B cell (primary cell): Measurements from ENCODE around the gene NCK2. TPM values are rescaled to one million over a fixed set of nuclear protein-coding genes. Genes with fewer than 3 reads are reported as not detected.

ENCODE experiments used
- ATAC-seq: fragments of 200-7000 bp; cut with Tn5 transposase; one replicate; pipeline ENCODE4 v1.10.0; 2021; ENCODE audit warnings: low read depth, mild to moderate bottlenecking, moderate number of reproducible peaks, moderate library complexity
- CTCF ChIA-PET: fragments of 350-600 bp; sonication (Branson Sonifier 250); formaldehyde crosslinking; loops from one replicate; lab custom pipeline; 2021; ENCODE audit warnings: antibody characterized with exemption, inconsistent platforms; lab: Charles Lee
- POLR2A ChIA-PET: fragments of 350-600 bp; sonication (Branson Sonifier 250); formaldehyde crosslinking; loops from one replicate; lab custom pipeline; 2021; ENCODE audit warnings: antibody characterized with exemption; lab: Charles Lee
- DNase-seq: peaks from one replicate; pipeline ENCODE4 v3.0.0; 2013
- H2AFZ ChIP-seq: 2 replicates; pipeline ENCODE4 v1.6.1; 2012; ENCODE audit warnings: mild to moderate bottlenecking, low read depth, low read length; ENCODE audit not compliant: insufficient read depth, poor library complexity, severe bottlenecking
- H3K27ac ChIP-seq, 2 donors: 1 replicate in 1 of 2; 2 replicates in 1 of 2; pipeline ENCODE4 v1.5.1; 2012 to 2013; ENCODE audit warnings: low read length in 2 of 2, mild to moderate bottlenecking in 2 of 2, moderate library complexity in 1 of 2
- H3K27me3 ChIP-seq, 4 experiments: fragments of 200-600 bp in 1 of 4; sonication (generic) in 1 of 4; replicated peaks in 1 of 4; 1 replicate in 2 of 4; 2 replicates in 2 of 4; pipeline versions ENCODE4 v1.6.1 to v1.7.0; 2013 to 2016; ENCODE audit warnings: low read length in 3 of 4, mild to moderate bottlenecking in 2 of 4, mixed read lengths in 1 of 4, moderate library complexity in 1 of 4; ENCODE audit not compliant: insufficient read depth in 4 of 4, control insufficient read depth in 3 of 4; ENCODE audit errors: control extremely low read depth in 1 of 4
- H3K36me3 ChIP-seq, 2 experiments: replicated peaks in 1 of 2; 1 replicate in 1 of 2; 2 replicates in 1 of 2; pipeline versions ENCODE4 v1.6.1 to v1.7.1; 2013; ENCODE audit warnings: low read length in 1 of 2; ENCODE audit not compliant: insufficient read depth in 2 of 2, control insufficient read depth in 1 of 2; ENCODE audit errors: control extremely low read depth in 1 of 2, extremely low read depth in 1 of 2
- H3K4me1 ChIP-seq, 2 donors: fragments of 200-600 bp in 1 of 2; sonication (generic) in 1 of 2; 1 replicate in 1 of 2; 2 replicates in 1 of 2; pipeline versions ENCODE4 v1.5.1 to v1.6.1; 2013 to 2017; ENCODE audit warnings: low read length in 2 of 2; ENCODE audit not compliant: control insufficient read depth in 2 of 2, insufficient read depth in 2 of 2
- H3K4me2 ChIP-seq: replicated peaks from 2 replicates; pipeline ENCODE3; 2012; ENCODE audit warnings: mild to moderate bottlenecking, low read depth, low read length; ENCODE audit not compliant: poor library complexity, severe bottlenecking
- H3K4me3 ChIP-seq, 5 experiments: fragments of 200-600 bp in 1 of 5; sonication (generic) in 1 of 5; 1 replicate in 3 of 5; 2 replicates in 2 of 5; pipeline versions ENCODE4 v1.5.1 to v1.7.0; 2011 to 2016; ENCODE audit warnings: low read length in 4 of 5, mild to moderate bottlenecking in 4 of 5, low read depth in 2 of 5, control low read depth in 1 of 5, moderate library complexity in 1 of 5; ENCODE audit not compliant: insufficient read depth in 1 of 5; ENCODE audit errors: control extremely low read depth in 1 of 5, extremely low read depth in 1 of 5
- H3K79me2 ChIP-seq: fragments of 200-600 bp; sonication (generic); one replicate; pipeline ENCODE4 v1.6.0; 2016; ENCODE audit warnings: low read length; ENCODE audit not compliant: control insufficient read depth, insufficient read depth
- H3K9ac ChIP-seq: fragments of 200-600 bp; sonication (generic); 2 replicates; pipeline ENCODE4 v1.6.1; 2017; ENCODE audit warnings: mild to moderate bottlenecking, low read length, moderate library complexity
- H3K9me3 ChIP-seq, 3 donors: one replicate each; pipeline versions ENCODE4 v1.6.1 to v1.7.1; 2013; ENCODE audit warnings: low read length in 2 of 3; ENCODE audit not compliant: control insufficient read depth in 2 of 3, insufficient read depth in 1 of 3; ENCODE audit errors: control extremely low read depth in 1 of 3
- H4K20me1 ChIP-seq: 2 replicates; pipeline ENCODE4 v1.6.0; 2012; ENCODE audit warnings: mild to moderate bottlenecking, low read length; ENCODE audit not compliant: insufficient read depth, control insufficient read depth, poor library complexity, severe bottlenecking
- H3K27ac Mint-ChIP-seq: one replicate; pipeline ENCODE4 v1.8.0; 2021; ENCODE audit warnings: mixed read lengths
- H3K27me3 Mint-ChIP-seq: one replicate; pipeline ENCODE4 v1.8.0; 2021; ENCODE audit warnings: mixed read lengths
- H3K4me1 Mint-ChIP-seq: one replicate; pipeline ENCODE4 v1.8.0; 2021; ENCODE audit warnings: mixed read lengths
- H3K4me3 Mint-ChIP-seq: one replicate; pipeline ENCODE4 v1.8.0; 2021; ENCODE audit warnings: mixed read lengths
- H3K9me3 Mint-ChIP-seq: one replicate; pipeline ENCODE4 v1.8.0; 2022; ENCODE audit warnings: mixed read lengths; ENCODE audit not compliant: insufficient read depth
- CTCF ChIP-seq: fragments of 200-600 bp; IDR thresholded peaks from one replicate; pipeline ENCODE4 v1.8.0; 2022; ENCODE audit warnings: antibody characterized with exemption, mild to moderate bottlenecking
- EZH2 ChIP-seq: IDR thresholded peaks from 2 replicates; pipeline ENCODE4 v1.6.1; 2012; ENCODE audit warnings: borderline replicate concordance, low read depth, mild to moderate bottlenecking, moderate library complexity, low read length; ENCODE audit not compliant: insufficient read depth, poor library complexity, severe bottlenecking
- WGBS: methylation state at CpG from one replicate; pipeline ENCODE4 v1.1.5; 2013; ENCODE audit warnings: missing lambda C conversion rate; ENCODE audit not compliant: insufficient coverage; 5-methylcytosine and 5-hydroxymethylcytosine counted together
- intact Hi-C: fragments of 100-400 bp; cut with micrococcal nuclease; formaldehyde crosslinking; loops from one replicate; pipeline ENCODE4 v1.10.0; 2022
- polyA plus RNA-seq: library from polyadenylated mRNA; depleted of rRNA; stranded (reverse); fragments of >200 nt; gene quantifications from 2 replicates; pipeline ENCODE4 v1.2.3, GENCODE V29; 2012
- total RNA-seq, 2 donors: library from RNA; stranded (reverse); fragments of 120-200 nt in 1 of 2; gene quantifications; 1 replicate in 1 of 2; 2 replicates in 1 of 2; pipeline versions ENCODE4 v1.2.3 to v1.2.4, GENCODE V29; 2013 to 2022

The NCK2 gene
- total and polyA plus RNA-seq, 2 donors (not counting 1 experiment from before 2014, with no cell fraction given): 64.2 to 72.3 TPM

- H2AFZ ChIP-seq: no peak overlapping the region
- TF ChIP-seq EZH2 (no peak), CTCF (no peak)
- no peak overlapping the region for H3K4me2 ChIP-seq
- peaks cover 0 to 15% (median 15%) of the 10 kb centered on the region in 3 donors for H3K9me3 ChIP-seq
- no peaks in the 10 kb centered on the region for H3K4me1 ChIP-seq
- peaks cover 10% of the 10 kb centered on the region for H3K4me1 Mint-ChIP-seq
- no peak overlapping the region for H3K27ac ChIP-seq
- no peaks in the 10 kb centered on the region for H3K27me3 Mint-ChIP-seq
- WGBS: 98% methylated on average over 41 of the region's 51 CpGs
- H3K36me3 ChIP-seq: peaks cover 11 to 53% of the 10 kb centered on the region in 2 experiments
- no peaks in the 10 kb centered on the region for H3K27me3 ChIP-seq
- H3K27ac Mint-ChIP-seq: no peak overlapping the region
- POLR2A ChIA-PET: no interaction called here
- H3K4me3 ChIP-seq: no peak overlapping the region
- CTCF ChIA-PET: no interaction called here
- H3K4me3 Mint-ChIP-seq: no peak overlapping the region
- H3K79me2 ChIP-seq: peaks cover 41% of the 10 kb centered on the region
- H3K9me3 Mint-ChIP-seq: peaks cover 3% of the 10 kb centered on the region
- DNase-seq: no peak
- no peak overlapping the region for H3K9ac ChIP-seq
- H4K20me1 ChIP-seq: peaks cover 45% of the 10 kb centered on the region
- intact Hi-C loops: no loop called here
- ATAC-seq: no peak
Observed at GRCh38 chr2:105893011-105893995, 148.6 kb downstream of the NCK2 start.
